Measurements from ENCODE around the gene IL18R1.

IL18R1 gene

GRCh38 chr2:102435741-102436140 is 80.1 kb downstream of the IL18R1 start:
- DNase-seq = no peak

- DNase-seq = no peak
Measured at GRCh38 chr2:102436323-102436722, 80.7 kb downstream of the IL18R1 start.

GRCh38 chr2:102437122-102437521 is 81.5 kb downstream of the IL18R1 start:
- DNase-seq = no peak

- DNase-seq = no peak
Measured at GRCh38 chr2:102438111-102438510, 82.5 kb downstream of the IL18R1 start.

- DNase-seq = no peak
Measured at GRCh38 chr2:102438578-102438977, 83.0 kb downstream of the IL18R1 start.

- no peak for DNase-seq
Measured at GRCh38 chr2:102439065-102439695, 83.6 kb downstream of the IL18R1 start.

- DNase-seq = peak; percentile 46
Measured at GRCh38 chr2:102442967-102443828, 87.6 kb downstream of the IL18R1 start.

GRCh38 chr2:102444233-102444632 is 88.6 kb downstream of the IL18R1 start:
- DNase-seq = no peak

GRCh38 chr2:102446936-102447335 is 91.3 kb downstream of the IL18R1 start:
- no peak for DNase-seq

All from activated naive CD4-positive, alpha-beta T cell treated with anti-CD3 and anti-CD28 coated beads, Interleukin-2, amount 50 U/mL, for 16 hours (primary cell).